ENCODE measurements around the gene TFE3.

TFE3 gene

GRCh38 chrX:49037883-49038475 is 5.2 kb downstream of the TFE3 start:
- TF ChIP-seq EZH2 (optimal IDR thresholded peaks at IDR 0.05; ENCODE audit: low read depth, low read length) (no peak), EZH2phosphoT487 (IDR thresholded peaks at IDR 0.05; ENCODE audit: low read length) (no peak), CTCF (IDR thresholded peaks at IDR 0.05; ENCODE audit: low read length) (no peak)
- H2AFZ ChIP-seq (ENCODE audit: low read length), result no peak overlapping the region
- peaks cover 11% of the 10 kb centered on the region for H3K4me1 ChIP-seq (ENCODE audit: low read length)
- no peaks in the 10 kb centered on the region for H3K27me3 ChIP-seq (replicated peaks; ENCODE audit: insufficient read depth, low read length)
- no peak overlapping the region for H3K4me3 ChIP-seq (ENCODE audit: low read length)
- H3F3A ChIP-seq (ENCODE audit: insufficient read depth, low read length), result peaks cover 7% of the 10 kb centered on the region; the same call in 1 of the 2 replicates
- H3K36me3 ChIP-seq (replicated peaks; ENCODE audit: insufficient read depth, low read length), result no peaks in the 10 kb centered on the region
- H3K27ac ChIP-seq (ENCODE audit: low read length), result no peak overlapping the region
- DNase-seq, result no peak
- H3K9me3 ChIP-seq (replicated peaks; ENCODE audit: insufficient read depth, low read length), result no peaks in the 10 kb centered on the region
- H3K9me2 ChIP-seq (replicated peaks; ENCODE audit: insufficient read depth, low read length), result no peaks in the 10 kb centered on the region
- no peaks in the 10 kb centered on the region for H4K20me1 ChIP-seq (ENCODE audit: insufficient read depth, low read length)
- peaks cover 20% of the 10 kb centered on the region for H3K79me2 ChIP-seq (ENCODE audit: low read length)
- H3K9ac ChIP-seq (ENCODE audit: low read length), result no peak overlapping the region
- no peak overlapping the region for H3K4me2 ChIP-seq (ENCODE audit: low read depth, low read length)

DNA sequence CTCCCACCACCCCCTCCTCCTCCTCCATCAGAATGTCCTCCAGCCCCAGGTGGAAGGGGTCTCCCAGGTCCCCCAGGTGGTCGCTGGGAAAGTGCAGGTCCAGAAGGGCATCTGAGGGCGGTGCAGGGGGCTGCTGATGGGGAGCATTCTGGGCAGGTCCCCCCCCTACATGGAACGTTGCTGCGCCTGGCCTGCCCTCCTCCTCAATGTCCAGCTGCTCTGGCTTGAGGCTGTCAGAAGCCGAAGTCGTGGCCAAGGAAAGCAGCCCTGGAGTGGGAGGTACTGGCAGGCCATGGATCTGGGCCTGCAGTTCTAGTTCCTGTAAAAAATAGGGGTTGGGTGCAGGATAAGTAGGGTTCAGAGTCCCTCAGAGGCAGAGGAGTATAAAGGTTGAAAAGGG is 12.9 kb downstream of the TFE3 start:
- no peaks in the 10 kb centered on the region for H3K36me3 ChIP-seq (replicated peaks; ENCODE audit: insufficient read depth, low read length)
- TF ChIP-seq EZH2phosphoT487 (IDR thresholded peaks at IDR 0.05; ENCODE audit: low read length) (no peak), CTCF (IDR thresholded peaks at IDR 0.05; ENCODE audit: low read length) (no peak)
- no peak for DNase-seq

DNA sequence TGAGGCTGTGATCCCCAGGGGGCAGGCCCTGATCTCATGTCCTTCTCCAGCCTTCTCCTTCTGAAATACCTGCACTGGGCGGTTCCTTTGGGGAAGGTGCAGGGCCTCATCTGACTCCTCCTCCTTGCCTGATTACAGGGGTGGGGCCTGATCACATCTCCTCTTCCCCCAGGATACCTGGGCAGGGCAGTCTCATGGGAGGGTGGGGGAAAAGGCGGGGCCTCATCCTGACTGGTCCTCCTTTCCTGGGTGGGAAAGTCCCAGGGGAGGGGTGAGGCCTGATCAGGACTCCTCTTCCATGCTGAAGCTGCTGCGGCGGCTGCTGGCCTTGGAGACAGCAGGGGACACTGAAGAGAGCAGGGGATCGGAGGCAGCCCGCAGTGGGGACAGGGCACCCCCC is 13.3 kb downstream of the TFE3 start:
- TF ChIP-seq EZH2 (optimal IDR thresholded peaks at IDR 0.05; ENCODE audit: low read depth, low read length), result no peak
- TF ChIP-seq EZH2phosphoT487 (IDR thresholded peaks at IDR 0.05; ENCODE audit: low read length), result no peak
- no peak for TF ChIP-seq CTCF (IDR thresholded peaks at IDR 0.05; ENCODE audit: low read length)
- no peak overlapping the region for H3K4me3 ChIP-seq (ENCODE audit: low read length)
- H3K4me1 ChIP-seq (ENCODE audit: low read length), result no peaks in the 10 kb centered on the region
- no peak overlapping the region for H3K4me2 ChIP-seq (ENCODE audit: low read depth, low read length)
- no peaks in the 10 kb centered on the region for H3F3A ChIP-seq (ENCODE audit: insufficient read depth, low read length)
- no peaks in the 10 kb centered on the region for H3K36me3 ChIP-seq (replicated peaks; ENCODE audit: insufficient read depth, low read length)
- no peaks in the 10 kb centered on the region for H3K27me3 ChIP-seq (replicated peaks; ENCODE audit: insufficient read depth, low read length)
- no peaks in the 10 kb centered on the region for H3K9me2 ChIP-seq (replicated peaks; ENCODE audit: insufficient read depth, low read length)
- H3K9ac ChIP-seq (ENCODE audit: low read length), result no peak overlapping the region
- no peaks in the 10 kb centered on the region for H3K79me2 ChIP-seq (ENCODE audit: low read length)
- H2AFZ ChIP-seq (ENCODE audit: low read length), result no peak overlapping the region
- no peak overlapping the region for H3K27ac ChIP-seq (ENCODE audit: low read length)
- DNase-seq, result no peak
- no peaks in the 10 kb centered on the region for H4K20me1 ChIP-seq (ENCODE audit: insufficient read depth, low read length)
- H3K9me3 ChIP-seq (replicated peaks; ENCODE audit: insufficient read depth, low read length), result no peaks in the 10 kb centered on the region

More for the DNA sequence above, 12.9 kb downstream of the TFE3 start:
- Histone ChIP-seq H3K27me3 (replicated peaks; ENCODE audit: insufficient read depth, low read length) (no peaks in the 10 kb centered on the region), H3K4me3 (ENCODE audit: low read length) (no peak overlapping the region), H3K27ac (ENCODE audit: low read length) (no peak overlapping the region), H3K9me2 (replicated peaks; ENCODE audit: insufficient read depth, low read length) (no peaks in the 10 kb centered on the region), H3K9me3 (replicated peaks; ENCODE audit: insufficient read depth, low read length) (no peaks in the 10 kb centered on the region), H3F3A (ENCODE audit: insufficient read depth, low read length) (no peaks in the 10 kb centered on the region), H3K4me2 (ENCODE audit: low read depth, low read length) (no peak overlapping the region), H4K20me1 (ENCODE audit: insufficient read depth, low read length) (no peaks in the 10 kb centered on the region), H3K4me1 (ENCODE audit: low read length) (no peaks in the 10 kb centered on the region), H3K9ac (ENCODE audit: low read length) (no peak overlapping the region), H3K79me2 (ENCODE audit: low read length) (no peaks in the 10 kb centered on the region), H2AFZ (ENCODE audit: low read length) (no peak overlapping the region)
